Uterus (tissue), 2 donors: ENCODE measurements around the gene RREB1.

Source experiments
- POLR2A ChIP-seq, 2 donors: fragments of 450-650 bp; IDR thresholded peaks; one replicate each; pipeline ENCODE4 v1.6.1; 2016; ENCODE audit warnings: antibody characterized with exemption in 2 of 2, mild to moderate bottlenecking in 1 of 2, moderate library complexity in 1 of 2
- TF ChIP-seq, protein P1 (sequence below), 4 experiments: fragments of 200-600 bp in 2 of 4; fragments of 450-650 bp in 2 of 4; sonication (generic) in 2 of 4; IDR thresholded peaks; one replicate each; pipeline ENCODE4 v1.5.1; 2016 to 2019; ENCODE audit warnings: antibody characterized with exemption in 4 of 4, mild to moderate bottlenecking in 2 of 4, moderate library complexity in 1 of 4

DNA sequence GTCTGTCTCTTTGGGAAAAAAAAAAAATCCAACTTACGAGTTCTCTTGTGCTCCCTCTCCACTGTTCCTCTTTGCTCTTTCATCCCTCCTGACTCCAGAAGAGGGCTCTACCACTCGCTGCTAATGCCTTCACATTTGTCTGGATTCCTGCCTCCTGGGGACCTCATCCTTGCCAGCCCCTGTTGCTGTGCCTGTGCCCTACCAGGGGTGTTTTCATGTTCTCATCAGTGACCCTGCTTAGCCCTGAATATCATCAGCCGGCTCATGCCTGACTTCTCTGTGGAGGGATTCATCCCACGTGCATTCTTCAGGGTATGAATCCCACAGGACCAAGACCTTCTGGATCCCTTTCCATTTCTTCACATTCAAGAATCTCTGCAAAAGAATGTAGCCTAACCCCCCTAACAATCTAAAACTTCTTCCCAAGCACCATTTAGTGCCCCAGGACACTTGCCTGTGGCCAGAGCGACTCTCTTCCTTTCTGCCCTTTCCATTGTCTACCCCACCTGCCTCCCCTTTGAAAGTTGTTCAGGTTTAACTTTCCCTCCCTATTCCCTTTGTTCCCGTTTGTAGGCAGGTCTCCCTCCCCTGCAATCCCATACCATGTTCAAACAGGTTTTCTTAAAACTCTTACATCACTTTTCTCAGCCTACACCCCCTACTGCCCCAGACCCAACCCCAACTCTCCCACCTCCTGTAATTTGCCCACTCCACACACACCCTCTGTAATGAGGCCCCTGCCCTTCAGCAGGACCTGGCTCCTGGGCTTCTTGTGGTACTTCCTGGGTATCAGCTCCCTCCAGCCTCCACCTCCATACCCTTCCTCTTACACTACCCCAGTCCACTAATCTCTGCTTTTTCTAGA lies 50.2 kb downstream of the RREB1 start:
- TF ChIP-seq, protein P1, sequence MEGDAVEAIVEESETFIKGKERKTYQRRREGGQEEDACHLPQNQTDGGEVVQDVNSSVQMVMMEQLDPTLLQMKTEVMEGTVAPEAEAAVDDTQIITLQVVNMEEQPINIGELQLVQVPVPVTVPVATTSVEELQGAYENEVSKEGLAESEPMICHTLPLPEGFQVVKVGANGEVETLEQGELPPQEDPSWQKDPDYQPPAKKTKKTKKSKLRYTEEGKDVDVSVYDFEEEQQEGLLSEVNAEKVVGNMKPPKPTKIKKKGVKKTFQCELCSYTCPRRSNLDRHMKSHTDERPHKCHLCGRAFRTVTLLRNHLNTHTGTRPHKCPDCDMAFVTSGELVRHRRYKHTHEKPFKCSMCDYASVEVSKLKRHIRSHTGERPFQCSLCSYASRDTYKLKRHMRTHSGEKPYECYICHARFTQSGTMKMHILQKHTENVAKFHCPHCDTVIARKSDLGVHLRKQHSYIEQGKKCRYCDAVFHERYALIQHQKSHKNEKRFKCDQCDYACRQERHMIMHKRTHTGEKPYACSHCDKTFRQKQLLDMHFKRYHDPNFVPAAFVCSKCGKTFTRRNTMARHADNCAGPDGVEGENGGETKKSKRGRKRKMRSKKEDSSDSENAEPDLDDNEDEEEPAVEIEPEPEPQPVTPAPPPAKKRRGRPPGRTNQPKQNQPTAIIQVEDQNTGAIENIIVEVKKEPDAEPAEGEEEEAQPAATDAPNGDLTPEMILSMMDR (IDR thresholded peaks at IDR 0.05), result no peak
- TF ChIP-seq POLR2A (IDR thresholded peaks at IDR 0.05), result no peak
